A549 (cell line): ENCODE results near the gene ALPP. TPM values are rescaled to one million over a fixed set of nuclear protein-coding genes. Genes with fewer than 3 reads are reported as not detected.

Experiments
- ATAC-seq, 2 experiments: fragments of 200-7000 bp in 1 of 2; fragments of >200 bp in 1 of 2; cut with Nextera tagmentation in 1 of 2; cut with Tn5 transposase in 1 of 2; 3 replicates each; pipeline versions ENCODE4 v1.8.0 to v1.9.1; 2018 to 2020; ENCODE audit warnings: mild to moderate bottlenecking in 1 of 2, moderate library complexity in 1 of 2
- CTCF ChIA-PET: fragments of 300-600 bp; sonication (Branson Sonifier 250); formaldehyde crosslinking; extraction: SDS; loops from one replicate; lab custom pipeline; 2021; ENCODE audit warnings: antibody characterized with exemption, inconsistent platforms; lab: Yijun Ruan, JAX
- POLR2A ChIA-PET: fragments of 350-600 bp; formaldehyde crosslinking; extraction: SDS; loops from one replicate; lab custom pipeline; 2021; ENCODE audit warnings: antibody characterized with exemption, inconsistent platforms; lab: Yijun Ruan, JAX
- DNase-seq, 2 experiments: peaks; one replicate each; pipeline versions ENCODE4 v3.0.0 to v3.0.0-alpha.2; 2011 to 2016; ENCODE audit warnings: low read depth in 1 of 2, low spot score in 1 of 2
- FAIRE-seq: peaks from 2 replicates; lab custom pipeline; 2011; peaks lifted over from hg19 to GRCh38; lab: Jason Lieb, UNC
- H3K27ac ChIP-seq, 2 experiments: fragments of >200 bp; sonication (Bioruptor Twin); formaldehyde crosslinking; 3 replicates each; pipeline ENCODE4 v1.5.1; 2016 to 2017
- H3K4me1 ChIP-seq: fragments of >200 bp; sonication (Bioruptor Twin); formaldehyde crosslinking; 3 replicates; pipeline ENCODE4 v1.6.1; 2016
- H3K4me2 ChIP-seq: fragments of >200 bp; sonication (Bioruptor Twin); formaldehyde crosslinking; 3 replicates; pipeline ENCODE4 v1.6.1; 2016
- H3K4me3 ChIP-seq: fragments of >200 bp; sonication (Bioruptor Twin); formaldehyde crosslinking; 3 replicates; pipeline ENCODE4 v1.5.1; 2016
- H3K9me3 ChIP-seq: fragments of >200 bp; sonication (Bioruptor Twin); formaldehyde crosslinking; 3 replicates; pipeline ENCODE4 v1.6.1; 2016
- BCL3 ChIP-seq: fragments of >200 bp; sonication (Bioruptor Twin); formaldehyde crosslinking; IDR thresholded peaks from 3 replicates; pipeline ENCODE4 v1.6.1; 2016
- BHLHE40 ChIP-seq: IDR thresholded peaks from 2 replicates; pipeline ENCODE4 v1.6.1; 2012; ENCODE audit warnings: low read depth, low read length, inconsistent platforms
- CHD4 ChIP-seq: fragments of 200-600 bp; sonication (generic); IDR thresholded peaks from 2 replicates; pipeline ENCODE4 v1.6.1; 2016; ENCODE audit warnings: antibody characterized with exemption, mild to moderate bottlenecking, borderline replicate concordance
- E2F6 ChIP-seq: IDR thresholded peaks from 2 replicates; pipeline ENCODE4 v1.6.1; 2012; ENCODE audit warnings: low read depth, borderline replicate concordance
- EHMT2 ChIP-seq: fragments of 200-600 bp; sonication (generic); IDR thresholded peaks from 2 replicates; pipeline ENCODE4 v1.6.1; 2016; ENCODE audit warnings: antibody characterized with exemption, low read depth, mild to moderate bottlenecking, moderate library complexity
- EP300 ChIP-seq, 2 experiments: fragments of >200 bp; sonication (Bioruptor Twin); formaldehyde crosslinking; IDR thresholded peaks; 2 replicates in 1 of 2; 3 replicates in 1 of 2; pipeline ENCODE4 v1.6.1; 2016 to 2017
- ESRRA ChIP-seq: fragments of 150-350 bp; IDR thresholded peaks from 2 replicates; pipeline ENCODE4 v1.6.1; 2014; ENCODE audit warnings: mild to moderate bottlenecking, low read length, borderline replicate concordance
- FOSB ChIP-seq: fragments of 250-450 bp; sonication (Bioruptor Pico); IDR thresholded peaks from 2 replicates; pipeline ENCODE4 v1.5.0; 2020; ENCODE audit warnings: mild to moderate bottlenecking, moderate library complexity
- FOXS1 ChIP-seq: fragments of 250-450 bp; sonication (Bioruptor Pico); IDR thresholded peaks from 2 replicates; pipeline ENCODE4 v1.5.0; 2020; ENCODE audit warnings: mild to moderate bottlenecking, moderate library complexity
- GATA3 ChIP-seq: IDR thresholded peaks from 2 replicates; pipeline ENCODE4 v1.6.1; 2012; ENCODE audit warnings: borderline replicate concordance
- HES2 ChIP-seq: fragments of >200 bp; sonication (Bioruptor Twin); formaldehyde crosslinking; IDR thresholded peaks from 2 replicates; pipeline ENCODE4 v1.6.1; 2016
- HEYL ChIP-seq: fragments of 250-450 bp; sonication (Bioruptor Pico); IDR thresholded peaks from 2 replicates; pipeline ENCODE4 v1.8.0; 2021; ENCODE audit warnings: mild to moderate bottlenecking, moderate library complexity
- HOXA7 ChIP-seq: fragments of 250-450 bp; sonication (Bioruptor Pico); IDR thresholded peaks from 2 replicates; pipeline ENCODE4 v1.5.0; 2020; ENCODE audit warnings: mild to moderate bottlenecking, moderate library complexity
- HOXB13 ChIP-seq: fragments of 250-450 bp; sonication (Bioruptor Pico); IDR thresholded peaks from 2 replicates; pipeline ENCODE4 v1.5.0; 2020; ENCODE audit warnings: low read depth, mild to moderate bottlenecking, moderate library complexity
- JUN ChIP-seq, 2 experiments: fragments of >200 bp; sonication (Bioruptor Twin); formaldehyde crosslinking; IDR thresholded peaks; 2 replicates in 1 of 2; 3 replicates in 1 of 2; pipeline ENCODE4 v1.6.1; 2016 to 2017
- JUNB ChIP-seq: fragments of >200 bp; sonication (Bioruptor Twin); formaldehyde crosslinking; IDR thresholded peaks from 2 replicates; pipeline ENCODE4 v1.6.1; 2016
- KDM1A ChIP-seq: fragments of 200-600 bp; sonication (generic); IDR thresholded peaks from 2 replicates; pipeline ENCODE4 v1.6.1; 2016; ENCODE audit warnings: low read depth, mild to moderate bottlenecking
- NPAS2 ChIP-seq: fragments of 250-450 bp; sonication (Bioruptor Pico); IDR thresholded peaks from 2 replicates; pipeline ENCODE4 v1.8.0; 2022; ENCODE audit warnings: mild to moderate bottlenecking, moderate library complexity, borderline replicate concordance
- PBX3 ChIP-seq: IDR thresholded peaks from 2 replicates; pipeline ENCODE4 v1.6.1; 2012
- PHF8 ChIP-seq: fragments of 200-600 bp; sonication (generic); IDR thresholded peaks from 2 replicates; pipeline ENCODE4 v1.6.1; 2016; ENCODE audit warnings: low read depth, mild to moderate bottlenecking, antibody characterized with exemption, moderate library complexity, borderline replicate concordance
- POLR2A ChIP-seq: IDR thresholded peaks from 2 replicates; pipeline ENCODE4 v1.6.1; 2012; ENCODE audit warnings: mild to moderate bottlenecking, low read length
- RCOR1 ChIP-seq: fragments of 150-350 bp; IDR thresholded peaks from 2 replicates; pipeline ENCODE4 v1.6.1; 2014; ENCODE audit warnings: antibody characterized with exemption, low read length, low read depth
- ZNF302 ChIP-seq: fragments of 250-450 bp; sonication (Bioruptor Pico); IDR thresholded peaks from 2 replicates; pipeline ENCODE4 v1.9.0; 2021; ENCODE audit warnings: inconsistent platforms, mild to moderate bottlenecking, moderate library complexity
- ZSCAN20 ChIP-seq: fragments of 250-450 bp; sonication (Bioruptor Pico); IDR thresholded peaks from 2 replicates; pipeline ENCODE4 v1.8.0; 2022; ENCODE audit warnings: mild to moderate bottlenecking, moderate library complexity
- WGBS: methylation state at CpG from one replicate; pipeline ENCODE4 v1.1.6; 2017; ENCODE audit errors: missing lambda C conversion rate; 5-methylcytosine and 5-hydroxymethylcytosine counted together
- polyA plus RNA-seq, 4 experiments: library from polyadenylated mRNA; depleted of rRNA in 3 of 4; stranded (reverse); fragments of >200 nt; fragmentation: RNase III in 1 of 4; extraction: RNeasy Plus Mini Kit Qiagen cat#74134 plus additional on column Dnase treatment in 1 of 4; gene quantifications; 2 replicates in 3 of 4; 3 replicates in 1 of 4; pipeline ENCODE4 v1.2.3, GENCODE V29; 2011 to 2017

ALPP gene
- polyA plus RNA-seq, 2 of the 4 experiments (the other 2 are of a cell fraction) = 0.10 to 0.31 TPM

- no peak for FAIRE-seq
- no peak for ATAC-seq
- POLR2A ChIA-PET = no interaction called here
- WGBS = 86% methylated on average over 6 of the region's 7 CpGs
- CTCF ChIA-PET = interaction anchor here (1.1 kb wide), 1 partner anchor 18 kb away, joined by 3 read pairs; no protein-coding TSS in a partner anchor
- no peaks in the 10 kb centered on the region for H3K9me3 ChIP-seq
- TF ChIP-seq HOXB13 (CRISPR knock-in tag) = no peak
- no peak for TF ChIP-seq POLR2A
- no peak for TF ChIP-seq JUN (IDR thresholded peaks at IDR 0.05)
- TF ChIP-seq PBX3 = no peak
- TF ChIP-seq KDM1A = no peak
- no peak for TF ChIP-seq ESRRA
- no peak for TF ChIP-seq FOSB (CRISPR knock-in tag)
- no peak for TF ChIP-seq BCL3
- TF ChIP-seq NPAS2 (CRISPR knock-in tag) = no peak
- no peak for TF ChIP-seq JUNB
- TF ChIP-seq FOXS1 (CRISPR knock-in tag) = no peak
- no peak for TF ChIP-seq CHD4
- no peak for TF ChIP-seq PHF8
- TF ChIP-seq EHMT2 = no peak
- TF ChIP-seq RCOR1 = no peak
- no peak for TF ChIP-seq E2F6
- no peak for TF ChIP-seq ZSCAN20 (CRISPR knock-in tag)
- no peak for TF ChIP-seq HES2
- TF ChIP-seq HEYL (CRISPR knock-in tag) = no peak
- no peak for TF ChIP-seq GATA3
- TF ChIP-seq, all 56 proteins: peak for 0
- no peak overlapping the region for H3K27ac ChIP-seq
- 0 out of 3 replicates have a peak, but pooled peaks cover 3% of the 10 kb centered on the region for H3K4me1 ChIP-seq
- H3K4me3 ChIP-seq = no peak overlapping the region
- no peak for DNase-seq
- no peak overlapping the region for H3K4me2 ChIP-seq
These were observed 24.9 kb upstream of the ALPP start for GRCh38 chr2:232353660-232354059.

GRCh38 chr2:232354069-232354468 lies 24.5 kb upstream of the ALPP start:
- H3K4me1 ChIP-seq = 0 out of 3 replicates have a peak, but pooled peaks cover 3% of the 10 kb centered on the region
- CTCF ChIA-PET = interaction anchor here (1.1 to 1.4 kb wide), 2 partner anchors 18 to 85 kb away, joined by 3 to 8 read pairs; no protein-coding TSS in a partner anchor
- H3K4me2 ChIP-seq = no peak overlapping the region
- WGBS = 74% methylated on average over 5 of the region's 5 CpGs
- FAIRE-seq (no peak), ATAC-seq (no peak), DNase-seq (no peak)
- H3K9me3 ChIP-seq = no peaks in the 10 kb centered on the region
- TF ChIP-seq EP300 (IDR thresholded peaks at IDR 0.05) = no peak
- TF ChIP-seq HOXA7 (CRISPR knock-in tag) = no peak
- TF ChIP-seq ZNF302 (CRISPR knock-in tag) = no peak
- TF ChIP-seq PBX3 = no peak
- TF ChIP-seq E2F6 = no peak
- TF ChIP-seq BHLHE40 = no peak
- no peak overlapping the region for H3K27ac ChIP-seq
- no peak overlapping the region for H3K4me3 ChIP-seq
- POLR2A ChIA-PET = no interaction called here
